Measurements from ENCODE around the gene BCKDK. TPM values are rescaled to one million over a fixed set of nuclear protein-coding genes. Genes with fewer than 3 reads are reported as not detected.

BCKDK gene
- total and polyA plus RNA-seq, 2 of the 8 experiments (the other 6 are each of a cell fraction or from before 2014, with no cell fraction given), result 49.6 to 77.1 TPM

DNA sequence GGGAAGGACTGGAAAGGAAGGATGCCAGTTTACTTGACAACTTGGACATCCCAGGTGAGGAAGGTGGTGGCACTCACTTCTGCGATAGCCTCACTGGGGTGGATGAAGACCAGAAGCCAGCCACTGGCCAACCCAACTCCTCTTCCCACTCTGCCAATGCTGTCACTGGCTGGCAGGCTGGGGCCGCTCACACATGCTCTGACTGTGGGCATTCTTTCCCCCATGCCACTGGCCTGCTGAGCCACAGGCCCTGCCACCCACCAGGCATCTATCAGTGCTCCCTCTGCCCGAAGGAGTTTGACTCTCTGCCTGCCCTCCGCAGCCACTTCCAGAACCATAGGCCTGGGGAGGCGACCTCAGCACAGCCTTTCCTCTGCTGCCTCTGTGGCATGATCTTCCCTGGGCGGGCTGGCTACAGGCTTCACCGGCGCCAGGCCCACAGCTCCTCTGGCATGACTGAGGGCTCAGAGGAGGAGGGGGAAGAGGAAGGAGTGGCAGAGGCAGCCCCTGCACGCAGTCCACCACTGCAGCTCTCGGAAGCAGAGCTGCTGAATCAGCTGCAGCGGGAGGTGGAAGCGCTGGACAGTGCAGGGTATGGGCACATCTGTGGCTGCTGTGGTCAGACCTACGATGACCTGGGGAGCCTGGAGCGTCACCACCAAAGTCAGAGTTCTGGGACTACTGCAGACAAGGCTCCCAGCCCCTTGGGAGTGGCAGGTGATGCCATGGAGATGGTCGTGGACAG is 29.4 kb upstream of the BCKDK start:
- no peak overlapping the region for H4K5ac ChIP-seq (ENCODE audit: insufficient read length, low read depth, low read length)
- no peak overlapping the region for H3K4ac ChIP-seq (replicated peaks; ENCODE audit: insufficient read length, low read depth, low read length)
- no peak overlapping the region for H2BK5ac ChIP-seq (ENCODE audit: low read depth, low read length)
- peaks cover 9 to 30% of the 10 kb centered on the region in 2 experiments for H4K20me1 ChIP-seq (replicated peaks in 1 of 2; ENCODE audit: control insufficient read depth in 1 of 2, insufficient read depth in 2 of 2, low read length in 2 of 2)
- no peak overlapping the region for H2BK120ac ChIP-seq (replicated peaks; ENCODE audit: low read depth, low read length)
- DNase-seq (ENCODE audit: low read depth in 1 of 2, low spot score in 2 of 2) (no peak), FAIRE-seq (no peak)
- no peak overlapping the region for H3K4me2 ChIP-seq (ENCODE audit: insufficient read depth in 1 of 2, low read depth in 2 of 2, low read length in 2 of 2)
- H3K14ac ChIP-seq (ENCODE audit: insufficient read length), result no peak overlapping the region
- no peak overlapping the region for H3K9ac ChIP-seq (replicated peaks in 1 of 4; ENCODE audit: extremely low read depth in 1 of 4, low read depth in 3 of 4, low read length in 3 of 4)
- no peak overlapping the region for H3K23ac ChIP-seq (ENCODE audit: insufficient read length)
- no peak overlapping the region for H3K18ac ChIP-seq (ENCODE audit: extremely low read depth, low read length)
- no peak overlapping the region for H2BK20ac ChIP-seq (ENCODE audit: low read length)
- H2AK5ac ChIP-seq (ENCODE audit: low read depth, low read length), result no peak overlapping the region
- POLR2A ChIA-PET (ENCODE audit: partially characterized antibody), result interaction anchor here (0.5 to 4.9 kb wide), 5 partner anchors 14 to 379 kb away, joined by 3 to 26 read pairs (median 3); partner anchors contain the start of genes HSD3B7 and VKORC1
- H4K91ac ChIP-seq (replicated peaks; ENCODE audit: insufficient read length, low read length), result no peak overlapping the region
- no peak overlapping the region for H2BK15ac ChIP-seq (ENCODE audit: low read length)
- no peaks in the 10 kb centered on the region for H3K27me3 ChIP-seq (replicated peaks in 1 of 4; ENCODE audit: control insufficient read depth in 3 of 4, extremely low read depth in 1 of 4, insufficient read depth in 3 of 4, low read length in 3 of 4)
- CTCF ChIA-PET (ENCODE audit: partially characterized antibody), result interaction anchor here (0.6 to 2.1 kb wide), 11 partner anchors 10 to 93 kb away, joined by 3 to 14 read pairs (median 4); partner anchors contain the start of gene PRSS53
- no peak overlapping the region for H3K4me3 ChIP-seq (ENCODE audit: extremely low read depth in 1 of 4, insufficient read depth in 2 of 4, low read depth in 3 of 4, low read length in 4 of 4)
- WGBS, 2 experiments (ENCODE audit: extremely low coverage in 1 of 2, insufficient coverage in 1 of 2, insufficient read length in 1 of 2, insufficient replicate concordance in 2 of 2, low coverage in 1 of 2, low lambda C conversion rate in 2 of 2, missing lambda C conversion rate in 1 of 2), result 95% methylated on average over 15 of the region's 15 CpGs; no CpG with 5 or more reads in 1 of the 2 experiments
- peaks cover 0 to 37% of the 10 kb centered on the region in 2 experiments; a peak in 2 of 4 replicates for H3K79me2 ChIP-seq (ENCODE audit: control insufficient read depth in 1 of 2, insufficient read depth in 2 of 2, low read length in 2 of 2)
- H3K36me3 ChIP-seq (ENCODE audit: control insufficient read depth in 2 of 4, insufficient read depth in 4 of 4, low read length in 3 of 4), result peaks cover 5 to 50% (median 30%) of the 10 kb centered on the region in 4 experiments; a peak in 7 of 8 replicates
- 0 out of 2 replicates have a peak, but pooled peaks cover 3% of the 10 kb centered on the region for H3K23me2 ChIP-seq (ENCODE audit: low read depth, low read length)
- no peak overlapping the region for H2AFZ ChIP-seq (ENCODE audit: low read length)
- H3K79me1 ChIP-seq (ENCODE audit: low read depth, low read length), result peaks cover 4% of the 10 kb centered on the region; the same call in 1 of the 2 replicates
- H3K56ac ChIP-seq (replicated peaks; ENCODE audit: insufficient read length, low read depth, low read length), result no peak overlapping the region
- no peak overlapping the region for H4K8ac ChIP-seq (ENCODE audit: extremely low read depth, insufficient read depth, low read length)
- H3K9me3 ChIP-seq (ENCODE audit: insufficient read depth in 2 of 2, low read depth in 1 of 2, low read length in 1 of 2), result no peaks in the 10 kb centered on the region
- no peaks in the 10 kb centered on the region for H3K4me1 ChIP-seq (replicated peaks in 1 of 4; ENCODE audit: control insufficient read depth in 3 of 4, insufficient read depth in 4 of 4, low read length in 3 of 4)
- no peak overlapping the region for H2BK12ac ChIP-seq (ENCODE audit: low read depth, low read length)
- no peak overlapping the region for H3K27ac ChIP-seq (ENCODE audit: low read depth, low read length)
- TF ChIP-seq TAF1 (IDR thresholded peaks at IDR 0.05; ENCODE audit: low read depth, low read length) (no peak), TBP (IDR thresholded peaks at IDR 0.05; ENCODE audit: low read depth, low read length) (no peak), SP1 (IDR thresholded peaks at IDR 0.05; ENCODE audit: low read depth, low read length) (no peak), CEBPB (IDR thresholded peaks at IDR 0.05; ENCODE audit: low read depth, low read length) (no peak), KDM4A (IDR thresholded peaks at IDR 0.05; ENCODE audit: low read depth, low read length, severe bottlenecking) (no peak), ATF2 (IDR thresholded peaks at IDR 0.05; ENCODE audit: low read length) (no peak), GTF2F1 (IDR thresholded peaks at IDR 0.05; ENCODE audit: borderline replicate concordance, low read depth, low read length) (no peak), SAP30 (IDR thresholded peaks at IDR 0.05; ENCODE audit: insufficient read depth, insufficient replicate concordance, low read length) (no peak), MAFK (IDR thresholded peaks at IDR 0.05; ENCODE audit: low read depth, low read length) (no peak), CBX5 (IDR thresholded peaks at IDR 0.05; ENCODE audit: low read depth, low read length) (no peak), NANOG (IDR thresholded peaks at IDR 0.05; ENCODE audit: insufficient read depth, low read depth, low read length, poor library complexity, severe bottlenecking) (no peak)
